GM12891 (cell line): Measurements from ENCODE around the gene MAPK4.
"Not testable (repeated sequence)": the region's sequence is repeated elsewhere in the genome, so short reads cannot be mapped to it uniquely, and the experiment has no call there.

ENCODE experiments used
- DNase-seq: peaks from one replicate; pipeline ENCODE4 v3.0.0; 2011; ENCODE audit warnings: low spot score; ENCODE audit not compliant: insufficient read length
- FAIRE-seq: peaks from 2 replicates; lab custom pipeline; 2011; peaks lifted over from hg19 to GRCh38; lab: Jason Lieb, UNC
- PAX5 ChIP-seq: IDR thresholded peaks from 2 replicates; pipeline ENCODE4 v1.6.1; 2011; ENCODE audit warnings: low read length, moderate library complexity, mild to moderate bottlenecking; ENCODE audit not compliant: insufficient read depth, severe bottlenecking
- POLR2A ChIP-seq: IDR thresholded peaks from 2 replicates; pipeline ENCODE4 v1.6.1; 2011; ENCODE audit warnings: low read depth, low read length, control low read depth
- POLR2AphosphoS5 ChIP-seq: IDR thresholded peaks from 2 replicates; pipeline ENCODE4 v1.6.1; 2011; ENCODE audit warnings: low read depth, low read length, control low read depth
- POU2F2 ChIP-seq: IDR thresholded peaks from 2 replicates; pipeline ENCODE4 v1.6.1; 2011; ENCODE audit warnings: low read depth, mild to moderate bottlenecking, control low read depth, low read length, moderate library complexity
- SPI1 ChIP-seq: IDR thresholded peaks from 2 replicates; pipeline ENCODE4 v1.6.1; 2011; ENCODE audit warnings: low read depth, low read length, control low read depth
- TAF1 ChIP-seq: IDR thresholded peaks from 2 replicates; pipeline ENCODE4 v1.6.1; 2011; ENCODE audit warnings: low read depth, low read length, control low read depth

The MAPK4 gene

DNA sequence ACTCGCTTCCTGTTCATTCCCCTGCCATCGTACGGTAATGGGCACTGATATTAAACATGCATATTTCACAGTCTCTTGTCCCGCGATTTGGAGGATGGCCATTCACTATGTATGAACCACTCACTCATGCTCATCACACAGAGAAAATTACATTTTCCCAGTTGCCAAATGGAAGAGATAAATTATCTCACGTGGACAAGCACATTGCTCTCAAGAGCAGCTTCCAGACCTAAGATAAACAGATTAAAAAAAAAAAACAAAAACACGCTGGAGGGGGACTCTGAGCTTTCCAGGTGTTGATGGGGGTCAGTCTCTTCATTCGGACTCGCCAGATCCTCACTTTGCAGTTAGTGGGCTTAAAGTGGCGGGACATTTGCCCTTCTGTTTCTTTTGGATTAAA, 1.7 kb upstream of the MAPK4 start:
- FAIRE-seq: no peak
- DNase-seq: no peak
- no peak for TF ChIP-seq PAX5
- TF ChIP-seq SPI1: no peak
- TF ChIP-seq POU2F2: no peak
- no peak for TF ChIP-seq POLR2A
- TF ChIP-seq POLR2AphosphoS5: no peak
- TF ChIP-seq TAF1: no peak

DNA sequence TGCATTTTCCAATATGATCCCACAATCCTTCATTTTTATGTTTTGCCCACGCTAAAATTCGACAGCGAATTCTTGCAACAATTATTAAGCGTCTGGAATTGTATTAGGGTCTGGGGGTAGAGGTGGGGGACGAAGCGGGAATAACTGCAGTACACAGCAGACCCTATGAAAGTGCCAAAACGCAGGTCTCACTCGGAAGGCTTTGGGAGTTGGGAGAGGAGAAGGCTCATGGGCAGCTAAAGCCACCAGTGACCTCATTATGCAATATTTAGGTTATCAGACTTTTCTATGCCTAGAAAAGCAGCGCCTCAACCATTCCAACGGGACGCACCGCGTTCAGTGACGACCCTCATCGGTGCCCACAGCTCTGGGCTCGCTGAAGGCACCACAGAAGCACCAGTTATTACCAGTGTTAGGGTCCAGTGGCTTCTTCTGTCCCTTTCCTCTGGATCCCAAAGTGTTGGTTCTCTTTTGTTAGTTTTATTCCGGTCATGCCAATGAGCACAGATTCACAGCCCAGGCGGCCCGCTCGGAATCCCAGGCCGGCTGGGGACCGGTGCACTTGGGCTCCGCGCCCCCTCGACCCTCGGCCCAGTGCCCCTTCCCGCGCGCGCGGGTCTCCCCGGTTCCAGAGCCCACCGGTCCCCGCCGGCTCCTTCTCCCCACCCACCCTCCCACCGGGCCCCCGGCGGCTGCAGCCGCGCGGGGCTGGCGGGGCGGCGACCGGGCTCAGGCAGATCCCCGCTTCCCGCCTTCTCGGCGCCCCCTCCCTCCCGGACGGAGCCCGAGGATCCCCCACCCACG, 737 bp upstream of the MAPK4 start:
- no peak for TF ChIP-seq POLR2A
- TF ChIP-seq SPI1: no peak
- TF ChIP-seq POLR2AphosphoS5: no peak
- no peak for TF ChIP-seq POU2F2
- TF ChIP-seq PAX5: no peak
- no peak for TF ChIP-seq TAF1
- FAIRE-seq: no peak
- no peak for DNase-seq

DNA sequence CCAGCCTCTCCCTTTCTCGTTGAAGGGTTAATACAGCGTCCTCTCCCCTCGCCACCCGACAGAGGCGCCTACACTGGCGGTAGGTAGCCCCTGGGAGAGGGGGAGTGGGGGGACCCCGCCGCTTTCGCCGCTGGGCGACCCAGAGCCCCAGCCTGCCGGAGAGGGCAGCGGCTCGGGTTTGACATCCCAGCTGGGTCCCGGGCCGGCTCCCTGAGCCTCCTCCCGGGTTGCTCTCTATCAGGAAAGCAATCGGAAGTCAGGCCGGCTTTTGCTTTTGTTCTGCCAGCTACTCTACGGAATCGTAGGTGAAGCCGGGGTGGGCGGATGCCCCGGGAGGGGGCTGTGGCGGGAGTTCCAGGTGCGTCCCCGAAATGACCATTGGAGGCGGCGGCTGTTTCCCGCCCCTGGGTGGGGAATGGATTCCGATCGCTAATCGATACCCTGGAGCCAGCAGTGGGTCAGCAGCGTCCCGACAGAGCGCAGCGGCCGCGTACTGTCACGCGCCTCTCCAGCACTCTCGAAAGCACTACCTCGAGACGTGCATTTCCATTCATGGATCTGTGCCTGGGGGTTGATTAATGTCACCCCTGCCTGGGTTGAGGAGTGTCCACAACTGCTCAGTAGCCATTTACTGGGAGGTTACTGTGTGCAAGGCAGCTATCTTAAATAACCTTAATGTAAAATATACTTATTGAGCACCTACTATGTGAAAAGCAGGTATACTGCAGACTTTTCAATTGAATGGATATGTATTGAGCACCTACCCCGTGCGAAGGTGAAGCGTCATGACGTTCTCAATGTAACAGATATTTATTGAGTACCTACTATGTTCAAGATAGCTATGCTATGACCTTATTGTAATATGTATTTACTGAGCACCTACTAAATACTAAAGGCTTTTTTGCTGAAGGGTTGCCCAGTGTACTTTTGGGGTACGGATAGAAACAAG, 1.1 kb downstream of the MAPK4 start:
- FAIRE-seq (no peak), DNase-seq (peak; percentile 19)

DNA sequence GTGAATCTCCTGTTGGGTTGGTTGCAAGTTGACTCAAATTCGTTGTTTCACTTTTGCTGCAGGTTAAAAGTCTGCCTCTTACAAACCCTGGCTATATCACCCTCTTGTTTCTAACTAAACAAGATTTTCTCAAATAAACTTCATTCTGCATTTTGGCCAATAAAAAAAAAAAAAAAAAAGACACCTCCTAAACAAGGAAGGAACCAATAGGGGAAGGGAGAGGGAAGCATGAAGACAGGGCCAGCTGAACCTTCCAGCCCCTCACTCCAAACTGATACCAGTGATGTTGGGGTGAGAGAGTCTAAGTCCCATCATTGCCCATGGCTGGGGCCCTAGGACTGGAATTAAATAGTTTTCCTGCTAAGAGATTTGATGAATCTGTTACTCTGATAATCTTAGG, 2.4 kb downstream of the MAPK4 start:
- not testable (repeated sequence) for FAIRE-seq, DNase-seq

More for the DNA sequence above, 1.1 kb downstream of the MAPK4 start:
- TF ChIP-seq SPI1 (no peak), POLR2AphosphoS5 (no peak), PAX5 (no peak)

DNA sequence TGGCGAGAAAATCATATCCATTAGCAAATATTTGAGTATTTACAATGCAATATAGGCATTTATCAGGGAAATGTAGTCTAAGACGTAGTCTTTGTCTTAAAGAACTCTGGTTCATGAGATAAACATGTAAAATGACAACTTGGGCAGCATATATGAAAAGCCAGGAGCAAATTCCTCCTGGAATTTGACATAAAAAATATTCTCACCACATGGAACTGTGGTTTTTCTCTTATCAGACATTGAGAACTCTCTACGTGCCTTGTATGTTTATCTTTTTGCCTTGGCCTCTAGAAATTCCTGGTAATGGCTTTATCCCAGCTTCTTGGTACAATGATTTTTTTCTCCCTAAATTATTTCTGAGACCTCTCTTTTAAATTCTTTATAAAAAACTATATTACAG, 2.8 kb downstream of the MAPK4 start:
- no peak for FAIRE-seq

DNA sequence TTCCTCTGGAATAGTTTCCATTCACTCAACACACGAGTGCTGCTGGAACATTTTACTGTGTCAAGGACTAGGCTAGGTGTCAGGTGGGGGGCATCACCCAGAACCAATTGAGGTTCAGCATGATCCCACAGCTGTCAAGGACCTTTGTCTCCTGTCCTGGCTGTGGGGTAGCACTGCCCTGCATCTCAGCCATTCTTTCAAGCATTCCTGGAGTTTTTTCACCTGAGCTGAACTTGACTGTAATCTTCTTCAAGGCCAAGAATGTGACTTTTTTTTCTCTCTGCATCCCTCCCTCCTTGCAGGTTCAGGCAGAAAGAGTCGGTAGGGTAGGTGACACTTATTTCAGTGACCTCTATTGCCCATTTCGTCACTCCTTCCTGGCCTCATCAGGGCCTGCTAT, 3.5 kb downstream of the MAPK4 start:
- FAIRE-seq (no peak), DNase-seq (no peak)
- TF ChIP-seq PAX5 (no peak), POLR2AphosphoS5 (no peak), POLR2A (no peak), TAF1 (no peak), SPI1 (no peak), POU2F2 (no peak)

More for the DNA sequence above, 2.8 kb downstream of the MAPK4 start:
- TF ChIP-seq SPI1: no peak
- TF ChIP-seq PAX5: no peak
- TF ChIP-seq POLR2A: no peak
- TF ChIP-seq TAF1: no peak
- no peak for TF ChIP-seq POU2F2
- DNase-seq: no peak

DNA sequence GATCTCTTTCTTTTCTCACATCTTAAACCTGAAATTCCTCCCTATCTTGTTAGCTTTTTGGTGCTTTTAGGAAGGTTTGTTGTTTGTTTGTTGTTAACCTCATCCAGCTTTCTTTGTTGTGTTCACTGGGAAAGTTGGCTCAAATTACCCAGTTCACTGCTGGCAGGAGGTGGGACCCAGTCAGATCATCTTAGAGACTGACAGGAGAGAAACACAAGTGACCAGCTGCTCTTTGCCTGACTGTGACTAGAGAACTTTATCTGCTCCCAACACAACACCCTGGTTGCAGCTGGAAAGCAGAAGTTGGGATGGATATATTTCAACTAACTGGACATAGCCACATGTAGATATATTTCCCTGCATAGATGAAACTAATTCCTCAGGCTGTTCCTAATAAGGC, 10.0 kb downstream of the MAPK4 start:
- no peak for TF ChIP-seq POLR2A
- no peak for TF ChIP-seq TAF1
- TF ChIP-seq PAX5: no peak
- no peak for FAIRE-seq
- no peak for DNase-seq

DNA sequence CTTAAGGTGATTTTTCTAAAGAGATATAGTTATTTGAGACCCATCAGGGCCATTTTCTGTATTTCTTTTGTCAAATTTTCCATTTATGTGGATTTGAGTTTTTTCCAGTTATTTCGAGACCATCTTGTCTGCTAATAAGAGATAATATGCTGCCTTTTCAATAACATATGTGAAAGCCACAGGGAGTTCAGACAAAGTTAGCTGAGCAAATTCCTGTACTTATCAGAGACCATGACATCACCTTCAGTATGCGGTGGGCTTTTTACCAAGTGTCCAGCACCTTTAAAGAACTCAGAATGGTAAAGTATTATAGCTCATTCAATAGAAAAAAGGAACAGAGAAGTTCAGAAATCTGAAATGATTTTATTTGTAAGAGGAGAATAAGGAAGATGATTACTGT, 11.7 kb downstream of the MAPK4 start:
- FAIRE-seq: no peak

DNA sequence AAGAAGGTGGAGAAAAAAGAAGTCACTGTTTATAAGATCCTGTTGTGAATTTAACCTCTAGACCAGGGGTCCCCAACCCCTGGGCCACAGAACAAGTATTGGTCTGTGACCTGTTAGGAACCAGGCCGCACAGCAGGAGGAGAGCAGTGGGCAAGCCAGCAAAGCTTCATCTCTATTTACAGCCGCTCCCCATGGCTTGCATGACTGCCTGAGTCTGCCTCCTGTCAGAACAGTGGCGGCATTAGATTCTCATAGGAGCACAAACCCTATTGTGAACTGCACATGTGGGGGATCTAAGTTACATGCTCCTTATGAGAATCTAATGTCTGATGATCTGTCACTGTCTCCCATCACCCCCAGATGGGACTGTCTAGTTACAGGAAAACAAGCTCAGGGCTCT, 13.3 kb downstream of the MAPK4 start:
- FAIRE-seq, DNase-seq: not testable (repeated sequence)

More for the DNA sequence above, 11.7 kb downstream of the MAPK4 start:
- TF ChIP-seq PAX5 (no peak), POU2F2 (no peak), TAF1 (no peak), POLR2AphosphoS5 (no peak), POLR2A (no peak), SPI1 (no peak)
- DNase-seq: no peak

DNA sequence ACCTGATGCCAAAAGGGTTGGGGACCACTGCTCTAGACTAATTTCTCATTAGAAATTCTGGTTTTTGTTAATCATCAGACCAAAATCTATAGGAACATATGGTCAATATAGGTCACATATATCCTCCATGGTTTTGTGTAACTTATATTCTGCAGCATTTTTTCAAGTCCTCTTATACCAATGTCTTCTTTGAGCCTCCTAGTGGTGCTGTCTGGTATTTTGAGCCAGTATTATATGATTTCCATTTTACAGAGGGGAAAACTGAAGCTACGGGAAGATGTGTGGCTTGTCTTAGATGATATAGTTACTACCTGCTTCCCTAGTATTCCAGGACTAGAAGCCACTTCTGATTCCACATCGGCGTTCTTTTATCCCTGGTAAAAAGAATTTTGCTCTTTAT, 13.8 kb downstream of the MAPK4 start:
- no peak for FAIRE-seq
- TF ChIP-seq PAX5 (no peak), TAF1 (no peak), POLR2A (no peak)
- no peak for DNase-seq

DNA sequence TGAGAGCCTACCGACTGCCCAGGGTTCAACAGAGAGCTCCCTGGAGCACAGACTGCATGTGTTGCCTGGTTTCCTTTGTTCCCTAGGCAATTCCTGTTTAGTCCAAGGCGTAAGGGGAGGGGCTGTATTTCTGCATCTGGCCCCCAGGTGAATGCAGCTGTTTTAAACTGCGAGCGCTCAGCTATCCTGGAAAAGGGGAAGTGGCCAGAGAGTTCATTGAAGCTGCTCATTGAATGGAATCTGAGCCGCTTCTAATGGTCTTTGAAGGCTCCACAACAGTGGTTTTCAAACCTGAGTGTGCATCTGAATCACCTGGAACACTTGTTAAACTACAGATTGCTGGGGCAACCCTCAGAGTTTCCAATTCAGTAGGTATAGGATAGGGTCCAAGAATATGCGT, 18.1 kb downstream of the MAPK4 start:
- no peak for TF ChIP-seq PAX5
- TF ChIP-seq SPI1: peak; percentile 73
- DNase-seq (no peak), FAIRE-seq (no peak)

DNA sequence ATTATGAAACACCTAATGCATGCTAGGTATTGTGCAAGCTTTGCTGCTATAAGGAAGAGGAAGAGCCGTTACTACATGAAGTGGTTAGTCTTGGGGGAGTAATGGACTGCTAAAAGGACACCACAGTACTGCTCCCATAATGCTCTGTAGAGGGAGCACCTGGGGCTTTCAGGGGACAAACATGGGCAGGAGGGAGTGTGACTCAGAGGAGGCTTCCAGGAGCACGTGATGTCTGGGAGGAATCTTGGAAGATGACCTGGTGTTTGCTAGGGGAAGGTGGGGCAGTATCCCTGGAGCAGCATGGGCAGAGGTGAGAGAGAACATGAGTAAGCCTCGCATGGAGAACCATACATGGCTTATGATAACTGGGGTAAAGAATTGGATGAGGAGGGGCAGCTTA, 18.8 kb downstream of the MAPK4 start:
- no peak for FAIRE-seq
- no peak for DNase-seq
- TF ChIP-seq TAF1 (no peak), POLR2A (no peak), POLR2AphosphoS5 (no peak), SPI1 (no peak), POU2F2 (no peak), PAX5 (no peak)
